Stimulated activated CD8-positive, alpha-beta memory T cell treated with anti-CD3 and anti-CD28 coated beads, Interleukin-15, amount 100 ng/mL, for 1 hour (primary cell): ENCODE results near the gene SUMF1.
A peak's percentile ranks its signal among the peaks of the same experiment; 100 is the strongest.

ENCODE experiments used
- DNase-seq: peaks from one replicate; pipeline ENCODE4 v3.0.0-alpha.2; 2020; ENCODE audit warnings: low read depth

Gene SUMF1

GRCh38 chr3:4466741-4467521, at the start of gene SUMF1:
TSS of gene SUMF1 (minus strand) at chr3:4467269. CDS start at chr3:4467245, 24 bp downstream.
- peak; percentile 45 for DNase-seq

DNA sequence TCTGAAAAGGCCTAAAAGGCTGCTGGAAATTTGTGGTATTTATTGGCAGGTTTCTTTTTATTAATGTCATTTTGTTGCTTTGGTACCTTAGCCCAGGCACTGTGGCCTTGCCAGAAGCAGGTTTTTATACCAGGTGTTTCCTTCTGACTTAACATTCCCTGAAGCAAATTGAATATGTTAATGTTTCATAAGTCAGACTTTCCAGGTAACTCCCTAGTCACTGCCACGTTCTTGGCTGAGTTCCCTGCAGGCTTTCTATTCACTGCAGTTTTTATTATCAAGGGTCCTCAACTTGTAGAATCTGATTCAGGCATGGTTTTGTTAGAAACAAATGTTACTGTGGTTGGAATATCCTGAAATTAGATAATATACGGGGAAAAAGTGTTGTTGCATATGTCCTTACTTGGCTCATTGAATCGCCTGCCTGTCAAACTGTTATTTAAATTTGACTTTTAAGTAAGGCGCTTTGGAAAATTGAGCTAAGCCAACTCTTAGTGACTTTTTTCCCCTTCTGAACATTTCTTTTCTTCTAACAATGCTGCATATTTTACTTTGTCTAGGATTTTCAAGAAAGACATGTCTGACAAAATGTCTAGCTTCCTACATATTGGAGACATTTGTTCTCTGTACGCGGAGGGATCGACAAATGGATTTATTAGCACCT, 49.0 kb upstream of the SUMF1 start:
- no peak for DNase-seq

DNA sequence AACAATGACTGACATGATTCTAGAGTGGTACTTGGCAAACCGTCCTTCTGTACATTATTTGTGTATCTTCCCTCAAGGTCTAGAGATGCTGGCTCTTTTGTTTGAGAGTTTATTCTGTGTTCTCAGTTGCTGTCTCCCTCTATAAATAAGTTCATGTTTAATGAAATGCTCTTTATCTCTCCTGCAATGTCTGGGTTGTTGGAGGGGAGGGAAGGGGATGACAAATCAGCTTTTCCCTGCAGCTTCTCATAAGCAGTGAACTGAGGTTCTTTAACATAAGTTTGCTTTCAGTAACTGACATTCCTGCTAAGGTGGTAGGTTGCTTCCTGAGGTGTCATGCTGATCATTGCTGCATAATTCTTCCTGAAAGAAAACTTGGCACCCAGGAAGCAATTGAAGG, 47.8 kb upstream of the SUMF1 start:
- no peak for DNase-seq

DNA sequence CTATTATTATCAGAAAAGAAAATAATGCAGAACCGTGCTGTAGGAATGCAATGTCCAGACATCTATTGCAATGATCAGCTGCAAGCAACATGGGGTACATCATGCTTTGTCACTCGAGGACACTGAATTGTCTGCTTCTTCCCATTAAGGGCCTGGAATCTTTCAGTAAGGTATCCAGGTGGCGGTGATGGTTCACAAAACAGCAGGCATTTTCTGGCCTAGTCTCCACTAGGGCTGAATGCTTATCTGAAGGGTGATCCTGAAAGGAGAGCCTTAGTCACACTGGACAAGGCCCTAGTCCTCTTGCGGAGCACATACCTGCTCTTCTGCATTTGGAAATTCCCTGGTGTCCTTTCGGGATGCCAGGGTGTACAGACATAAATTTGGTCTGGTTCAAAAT, 47.3 kb upstream of the SUMF1 start:
- DNase-seq, result no peak

DNA sequence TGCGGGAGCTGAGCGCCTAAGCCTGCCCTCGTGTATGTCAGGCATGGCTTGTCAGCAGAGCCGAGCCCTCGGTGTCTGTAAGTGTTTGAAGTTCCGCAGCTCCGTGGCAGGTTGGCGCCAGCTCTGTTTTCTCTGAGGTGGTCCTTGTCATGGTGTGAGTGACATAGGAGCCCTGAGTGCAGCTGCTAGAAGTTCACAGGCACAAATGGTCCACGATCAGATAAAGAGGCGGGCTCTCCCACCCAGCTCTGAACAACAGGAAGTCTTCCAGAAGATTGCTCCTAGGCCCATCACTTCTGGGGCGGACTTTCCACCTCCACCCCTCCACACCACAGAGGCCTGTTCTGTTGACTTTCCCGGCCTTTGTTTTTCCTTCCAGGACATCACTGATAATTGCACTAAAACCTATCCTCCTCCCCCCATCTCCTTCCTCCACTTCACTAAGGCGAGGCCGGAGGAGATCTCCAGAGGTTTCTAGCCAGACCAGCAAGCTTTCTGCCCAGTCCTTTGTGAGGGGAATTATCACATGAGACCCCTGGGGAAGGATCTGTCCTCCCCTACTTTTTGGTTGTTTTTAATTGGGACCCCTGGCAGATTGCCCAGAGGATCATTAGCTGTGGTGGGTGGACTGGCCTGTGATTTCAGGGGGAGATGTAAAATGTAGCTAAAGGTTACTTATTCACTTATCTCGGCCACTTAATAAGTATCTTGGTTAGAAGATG, 46.0 kb upstream of the SUMF1 start:
- DNase-seq, result no peak

GRCh38 chr3:4511491-4512262, 44.6 kb upstream of the SUMF1 start:
- no peak for DNase-seq

- DNase-seq, result no peak
These were observed 43.1 kb upstream of the SUMF1 start for GRCh38 chr3:4509983-4510755.

DNA sequence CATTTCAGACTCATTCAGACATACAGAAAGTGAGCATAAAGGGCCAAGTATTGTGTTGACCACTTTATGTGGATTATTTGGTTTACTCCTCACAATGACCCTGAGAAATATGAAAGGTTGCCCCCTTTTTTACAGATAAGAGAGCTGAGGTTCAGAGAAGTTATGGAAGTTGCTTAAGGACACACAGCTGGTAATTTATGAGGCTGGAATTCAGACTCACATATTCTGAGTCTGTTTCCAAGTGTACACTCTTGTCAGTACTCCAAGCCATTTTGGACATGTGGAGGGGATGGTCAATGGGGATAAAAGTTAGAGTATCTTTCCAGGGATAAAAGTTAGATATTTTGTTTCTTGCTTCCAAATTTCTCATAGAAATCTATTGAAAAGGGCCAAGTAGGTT, 42.0 kb upstream of the SUMF1 start:
- DNase-seq, result no peak

GRCh38 chr3:4508048-4508981, 41.2 kb upstream of the SUMF1 start:
- DNase-seq, result no peak

DNA sequence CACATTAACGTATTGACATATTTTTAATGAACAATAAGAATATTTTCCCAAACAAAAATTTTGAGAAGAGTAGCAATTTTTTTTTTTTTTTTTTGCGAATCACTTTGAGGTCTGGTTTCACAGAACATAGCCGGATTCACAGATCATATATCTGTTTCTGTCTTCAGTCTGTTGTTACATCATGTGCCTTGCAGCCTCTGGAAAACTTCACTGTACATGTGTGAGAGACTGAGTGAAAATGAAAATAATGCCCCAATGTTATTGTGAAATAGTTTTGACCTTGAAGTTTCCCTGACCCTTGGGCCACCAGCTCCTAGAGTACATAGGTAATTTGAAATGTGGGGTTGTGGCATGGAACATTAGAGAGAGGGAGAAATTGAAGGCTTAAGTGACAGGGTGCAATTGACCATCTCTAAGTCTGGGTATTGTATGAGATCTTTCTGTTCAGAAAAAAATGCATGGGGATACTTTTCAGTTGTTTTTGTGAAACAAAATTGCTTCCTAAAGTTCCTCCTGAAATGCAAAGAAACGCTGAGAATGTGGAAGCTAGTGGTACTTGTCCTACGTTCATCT, 40.0 kb upstream of the SUMF1 start:
- no peak for DNase-seq

GRCh38 chr3:4506559-4507023, 39.5 kb upstream of the SUMF1 start:
- no peak for DNase-seq

- no peak for DNase-seq
These were observed 38.9 kb upstream of the SUMF1 start for GRCh38 chr3:4505688-4506558.

DNA sequence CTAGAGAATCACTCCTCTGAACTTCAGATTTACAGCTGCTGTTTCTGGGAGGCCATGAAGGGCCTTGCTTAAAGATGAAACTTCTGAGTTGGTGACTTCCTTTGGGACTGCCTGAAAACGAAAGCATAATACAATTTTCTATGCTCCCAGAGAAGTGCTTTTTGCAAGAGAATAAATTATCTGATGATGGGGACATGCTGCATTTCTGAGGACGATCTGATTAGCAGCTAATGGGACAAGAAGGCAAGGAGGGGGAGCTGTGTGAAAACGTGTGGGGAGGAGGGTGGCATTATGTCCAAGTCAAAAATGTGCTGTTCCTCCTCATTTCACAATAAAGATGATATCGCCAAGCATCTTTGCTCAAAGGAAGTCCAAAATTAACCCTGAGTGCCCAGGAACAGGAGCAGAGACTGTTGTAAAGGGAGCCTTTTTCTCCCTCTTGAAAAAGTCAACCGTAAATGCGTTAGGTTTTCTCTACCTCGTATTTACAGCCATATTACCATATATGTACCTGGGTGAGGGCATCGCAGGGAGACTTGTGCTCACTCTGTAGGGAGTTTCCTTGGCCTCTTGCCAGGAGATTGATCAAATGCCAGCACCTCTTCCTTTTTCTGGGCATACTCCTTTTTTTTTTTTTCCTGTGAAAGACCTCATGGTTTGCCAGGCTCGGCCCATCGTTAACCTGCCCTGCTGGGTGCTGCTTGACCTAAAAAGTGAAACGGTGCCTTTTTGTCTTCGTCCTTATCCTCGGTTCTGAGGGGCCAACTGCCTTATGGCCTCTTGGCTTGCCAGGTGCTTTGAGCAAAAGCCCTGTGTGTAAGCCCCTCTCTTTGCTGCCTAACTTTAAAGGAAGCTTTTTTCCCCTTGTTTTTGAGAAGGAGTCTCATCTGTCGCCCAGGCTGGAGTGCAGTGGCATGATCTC, 37.5 kb upstream of the SUMF1 start:
- DNase-seq, result no peak

- DNase-seq, result no peak
These were observed 36.0 kb upstream of the SUMF1 start for GRCh38 chr3:4503050-4503449.

- no peak for DNase-seq
These were observed 34.9 kb upstream of the SUMF1 start for GRCh38 chr3:4501927-4502326.

GRCh38 chr3:4501437-4501836, 34.4 kb upstream of the SUMF1 start:
- DNase-seq, result no peak

GRCh38 chr3:4498446-4498845, 31.4 kb upstream of the SUMF1 start:
- no peak for DNase-seq

DNA sequence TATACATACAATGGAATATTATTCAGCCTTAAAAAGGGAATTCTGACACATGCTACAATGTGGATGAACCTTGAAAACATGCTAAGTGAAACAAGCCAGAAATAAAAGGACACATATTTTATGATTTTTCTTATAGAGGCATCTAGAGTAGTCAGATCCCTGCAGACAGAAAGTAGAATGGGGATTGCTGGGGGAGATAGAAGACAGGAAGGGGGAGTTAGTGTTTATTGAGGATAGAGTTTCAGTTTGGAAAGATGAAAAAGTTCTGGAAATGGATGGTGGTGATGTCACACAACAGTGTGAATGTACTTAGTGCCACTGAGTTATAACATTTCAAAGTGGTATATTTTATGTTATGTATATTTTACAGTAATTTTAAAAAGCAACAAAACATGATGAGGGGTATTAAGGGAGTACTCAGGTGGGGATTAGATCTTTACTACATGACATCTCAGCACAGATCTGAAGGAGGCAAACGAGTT, 30.8 kb upstream of the SUMF1 start:
- no peak for DNase-seq
